HG03159 (cell line): ENCODE results near the gene LIPC.
"Not testable (repeated sequence)": the region's sequence is repeated elsewhere in the genome, so short reads cannot be mapped to it uniquely, and the experiment has no call there.

ENCODE experiments used
- ATAC-seq: cut with Tn5 transposase; IDR thresholded peaks from one replicate; pipeline ENCODE4 v1.9.1; 2021; ENCODE audit warnings: mild to moderate bottlenecking, moderate library complexity; ENCODE audit not compliant: unreplicated experiment

LIPC gene

DNA sequence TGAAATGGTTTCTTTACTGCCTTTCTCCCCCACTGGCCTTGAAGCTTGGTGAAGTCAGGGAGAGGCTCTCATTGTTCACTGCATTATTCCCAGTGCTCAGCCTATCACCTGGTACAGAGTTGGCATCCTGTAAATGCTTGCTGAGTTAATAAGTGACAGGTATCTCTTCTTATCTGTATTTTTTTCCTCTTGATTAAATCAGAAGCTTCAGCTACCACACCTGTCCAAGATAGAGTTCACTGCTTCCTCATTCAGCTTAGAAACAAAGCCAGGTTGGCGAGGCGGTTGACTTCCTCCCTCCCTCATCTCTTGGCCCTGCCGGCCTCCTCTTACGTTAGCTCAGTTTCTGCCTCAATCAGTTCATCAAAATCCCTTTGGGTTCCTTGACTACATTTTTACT, 142.8 kb downstream of the LIPC start:
- no peak for ATAC-seq

DNA sequence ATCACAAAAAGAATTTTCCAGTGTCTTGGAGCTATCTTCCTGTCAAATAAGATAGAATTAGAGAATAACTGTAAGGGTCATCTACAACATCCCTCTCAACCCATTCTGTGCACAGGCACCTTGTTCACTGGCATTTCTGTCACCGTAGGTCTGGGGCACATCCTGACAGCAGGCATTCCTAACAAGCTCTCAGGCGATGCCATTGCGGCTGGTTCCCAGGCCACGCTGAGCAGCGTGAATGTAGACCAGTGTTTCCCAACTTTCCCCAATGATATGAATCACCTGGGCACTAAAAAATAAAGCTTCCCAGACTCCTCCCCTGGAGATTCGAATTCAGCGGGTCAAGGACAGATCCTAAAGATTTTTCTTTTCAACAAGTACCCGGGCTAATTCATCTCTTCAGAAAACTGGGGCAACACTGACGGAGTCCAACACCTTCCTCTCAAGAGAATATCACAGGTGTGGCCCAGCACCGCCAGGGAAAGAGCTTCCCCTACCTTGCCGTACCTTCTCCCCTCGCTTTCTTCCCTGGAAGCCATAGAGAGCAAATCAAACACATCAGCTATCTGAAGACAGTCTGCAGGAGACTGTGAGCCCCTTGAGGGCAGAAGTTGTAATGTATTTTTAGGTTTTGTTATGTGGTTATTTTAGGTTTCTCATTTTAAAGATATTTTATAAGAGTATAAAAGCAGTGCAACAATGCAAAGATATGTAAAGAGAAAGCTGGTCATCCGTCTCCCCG, 143.4 kb downstream of the LIPC start:
- no peak for ATAC-seq

DNA sequence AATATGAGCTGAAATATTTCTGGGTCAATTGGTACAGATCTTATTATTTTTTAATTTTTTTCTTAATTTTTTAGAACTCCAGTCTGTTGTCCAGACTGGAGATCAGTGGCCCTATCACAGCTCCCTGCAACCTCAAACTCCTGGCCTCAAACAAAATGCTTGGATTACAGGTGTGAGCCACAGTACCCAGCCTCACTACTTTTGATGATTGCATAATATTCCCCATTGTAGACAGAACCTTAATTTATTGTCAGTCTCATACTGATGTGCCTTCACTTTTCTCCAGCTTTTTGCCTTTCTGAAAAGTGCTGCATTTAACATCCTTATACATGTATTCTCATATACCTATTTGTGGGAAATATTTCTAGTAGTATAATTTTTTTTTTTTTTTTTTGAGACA, 144.9 kb downstream of the LIPC start:
- no peak for ATAC-seq

DNA sequence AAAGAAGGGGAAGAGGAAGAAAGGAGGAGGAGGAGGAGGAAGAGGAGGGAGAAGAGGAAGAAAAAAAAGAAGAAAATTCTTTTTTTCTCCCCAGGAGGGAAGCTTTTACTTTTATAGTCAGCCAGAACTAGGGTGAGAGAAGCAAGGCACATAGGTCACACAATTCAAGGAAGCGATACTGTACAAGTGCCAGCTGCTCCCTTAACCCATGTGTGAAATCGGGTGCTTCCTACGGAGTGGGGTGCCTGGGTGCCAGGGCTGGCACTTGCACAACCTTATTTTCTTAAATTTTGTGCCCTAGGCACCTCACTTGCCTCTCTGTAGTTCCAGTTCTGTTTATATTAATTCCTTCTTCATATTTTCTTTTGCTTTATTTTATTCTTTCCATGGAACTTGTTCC, 150.4 kb downstream of the LIPC start:
- ATAC-seq, result no peak

DNA sequence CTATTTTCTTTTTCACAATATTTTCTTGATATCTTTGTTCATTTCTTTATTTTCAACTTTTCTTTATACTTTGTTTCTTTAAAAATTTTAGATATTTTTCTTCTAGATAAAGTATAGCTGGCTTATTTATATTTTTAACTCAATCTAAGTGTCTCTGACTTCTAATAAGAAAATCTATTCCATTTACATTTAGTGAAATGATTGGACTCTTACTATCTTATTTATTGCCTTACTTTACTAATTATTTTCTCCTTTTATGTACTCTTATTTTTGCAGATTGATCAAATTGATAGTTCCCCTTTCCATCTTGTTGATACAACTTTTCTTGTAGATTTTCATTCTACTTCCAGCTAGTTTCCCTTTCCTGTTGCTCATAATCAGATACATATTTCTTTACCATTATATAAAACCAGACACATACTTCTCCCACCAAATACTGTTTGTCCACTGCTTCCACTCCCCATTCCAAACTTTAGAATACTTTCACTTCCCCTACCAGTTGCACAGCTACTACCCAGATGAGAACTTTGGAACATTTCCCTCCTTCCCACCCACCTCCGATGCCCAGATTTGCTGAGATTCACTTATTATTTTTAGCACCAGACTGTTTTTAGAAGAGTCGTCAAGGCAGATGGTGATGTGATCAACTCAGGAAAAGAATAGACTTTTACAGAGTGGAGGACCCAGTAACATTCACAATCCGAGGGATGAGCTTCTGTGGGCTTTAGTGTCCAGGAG, 151.5 kb downstream of the LIPC start:
- no peak for ATAC-seq

DNA sequence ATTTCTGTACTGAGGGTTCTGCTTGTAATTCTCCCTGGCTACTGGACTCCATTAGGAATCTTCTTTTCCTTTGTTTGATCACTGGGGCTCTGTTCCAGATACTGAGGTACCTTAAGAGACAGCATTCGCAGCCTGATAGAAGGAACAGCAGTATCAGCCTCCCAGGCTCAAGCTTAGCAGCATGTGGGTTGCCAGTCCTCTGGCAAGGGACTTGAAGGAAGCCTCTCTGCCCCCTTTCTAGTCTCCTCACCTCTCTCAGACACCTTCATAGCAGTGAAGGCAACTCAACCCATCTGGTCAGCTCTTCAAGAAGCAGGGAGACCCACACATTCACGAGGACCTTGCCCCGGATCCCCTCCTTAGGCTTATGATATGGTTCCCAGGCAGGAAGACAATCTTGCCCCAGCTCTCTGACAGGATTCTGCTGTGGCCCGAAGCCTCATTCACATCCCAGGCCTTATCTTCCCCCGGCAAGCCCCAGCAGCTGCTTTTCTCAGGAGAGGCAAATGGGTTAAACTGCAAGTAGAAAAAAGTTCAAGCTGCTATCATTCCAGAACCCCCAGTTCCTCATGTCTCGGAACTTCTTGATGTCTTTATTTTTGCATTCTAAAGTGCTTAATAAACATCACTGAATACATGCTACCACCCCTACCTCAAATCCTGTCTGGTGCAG, 153.1 kb downstream of the LIPC start:
- ATAC-seq, result no peak

DNA sequence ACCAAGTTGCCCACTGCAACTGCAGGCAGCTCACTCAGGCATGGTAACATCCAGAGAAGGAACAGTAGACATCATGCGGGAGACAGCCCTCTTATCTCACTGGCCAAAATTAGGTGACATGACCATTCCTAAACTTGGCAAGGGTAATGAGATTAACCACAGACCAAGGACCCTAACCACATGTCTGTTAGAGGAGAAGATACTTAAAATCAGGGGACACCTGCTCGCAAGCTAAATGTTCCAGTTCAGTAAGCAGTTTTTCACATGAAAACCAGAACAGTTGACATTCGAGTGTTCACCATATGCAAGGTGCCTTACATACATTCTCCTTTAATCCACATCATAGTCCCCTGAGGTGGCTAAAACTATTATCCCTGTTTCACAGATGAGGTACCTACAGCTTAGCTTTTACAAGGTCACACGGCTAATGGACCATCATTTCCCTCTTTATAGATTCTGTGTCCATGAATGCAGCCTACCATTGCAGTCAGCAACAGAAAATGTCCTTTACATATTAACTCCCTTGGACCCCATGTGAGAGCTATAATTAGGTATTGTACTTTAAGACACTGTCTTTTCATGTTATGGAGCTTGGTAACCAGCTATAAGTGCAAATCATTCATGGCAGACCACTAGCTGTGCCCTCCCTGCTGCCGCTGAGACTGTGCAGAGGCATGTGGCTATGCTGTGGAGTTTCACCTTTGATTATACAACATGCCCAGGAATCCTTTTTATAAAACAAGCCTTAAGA, 154.1 kb downstream of the LIPC start:
- ATAC-seq, result peak; percentile 52

DNA sequence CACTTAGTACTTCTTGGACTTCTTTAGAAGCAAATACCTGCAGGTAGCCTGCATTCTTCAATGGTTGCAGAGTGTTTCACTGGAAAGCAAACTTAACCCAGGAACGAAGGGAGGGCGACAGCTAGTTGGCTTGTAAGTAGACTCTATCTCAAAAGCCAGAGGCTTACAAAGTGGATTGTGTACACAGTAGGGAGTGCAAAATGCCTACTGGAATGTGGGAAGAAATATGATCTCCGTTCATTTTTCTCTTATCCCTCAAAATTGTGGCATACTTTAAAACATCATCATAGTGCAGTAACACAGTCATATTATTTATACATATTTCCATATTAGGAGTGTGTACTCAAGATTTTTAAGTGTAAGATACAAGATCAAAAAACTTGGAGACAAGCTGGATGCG, 155.7 kb downstream of the LIPC start:
- ATAC-seq, result no peak

DNA sequence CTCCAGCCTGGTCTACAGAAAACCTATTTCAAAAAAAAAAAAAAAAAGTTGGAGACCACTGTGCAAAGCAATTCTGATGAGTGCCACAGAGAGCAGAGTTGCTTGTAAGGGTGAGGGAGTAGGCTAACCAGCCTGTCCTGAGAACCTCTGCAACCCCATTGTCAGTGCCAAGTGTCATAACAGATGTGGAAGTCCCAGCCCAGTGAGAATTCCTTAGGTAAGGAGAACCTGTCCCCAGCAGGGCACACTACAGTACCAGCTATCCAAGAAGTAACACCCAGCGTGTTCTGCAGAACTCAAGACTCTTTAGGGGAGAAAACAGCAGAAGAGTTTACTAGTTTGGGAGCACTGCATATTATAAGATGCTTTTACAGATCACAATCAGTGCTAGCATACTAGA, 156.3 kb downstream of the LIPC start:
- no peak for ATAC-seq

DNA sequence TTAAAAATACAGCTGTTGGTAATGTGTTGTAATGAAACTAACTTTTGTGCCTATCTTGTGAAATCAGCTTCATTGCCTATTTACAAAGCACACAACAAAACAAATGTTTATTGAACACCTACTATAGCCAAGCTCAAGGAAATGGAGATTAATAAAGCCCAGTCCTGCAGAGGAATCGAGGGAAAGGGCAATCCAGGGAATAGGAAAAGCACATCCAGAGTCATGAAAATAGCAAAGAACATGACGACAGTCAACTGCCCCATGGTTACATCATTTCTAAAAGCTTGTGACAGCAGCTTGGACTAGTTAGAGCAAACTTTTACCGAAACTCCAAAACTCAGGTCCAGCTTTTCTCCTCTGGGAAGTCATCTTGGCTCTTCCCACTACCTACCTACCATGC, 157.3 kb downstream of the LIPC start:
- ATAC-seq, result no peak

DNA sequence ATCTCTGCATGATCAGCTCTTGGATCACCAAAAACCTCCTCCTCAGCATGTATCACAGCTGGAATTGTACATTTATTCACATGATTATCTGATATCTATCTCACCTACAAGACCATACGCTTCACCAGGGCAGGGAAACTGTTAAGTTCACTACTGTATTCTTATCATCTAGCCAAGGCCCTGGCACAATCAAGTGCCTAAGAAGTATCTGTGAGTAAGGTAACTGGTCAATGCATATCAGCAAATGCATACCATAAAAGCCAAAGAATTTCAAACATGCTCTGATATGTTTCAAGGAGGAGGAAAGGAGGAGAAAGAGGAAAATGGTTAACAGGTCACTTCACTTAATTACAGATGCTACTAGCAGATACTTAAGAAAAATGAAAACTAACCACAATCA, 158.4 kb downstream of the LIPC start:
- ATAC-seq, result no peak

DNA sequence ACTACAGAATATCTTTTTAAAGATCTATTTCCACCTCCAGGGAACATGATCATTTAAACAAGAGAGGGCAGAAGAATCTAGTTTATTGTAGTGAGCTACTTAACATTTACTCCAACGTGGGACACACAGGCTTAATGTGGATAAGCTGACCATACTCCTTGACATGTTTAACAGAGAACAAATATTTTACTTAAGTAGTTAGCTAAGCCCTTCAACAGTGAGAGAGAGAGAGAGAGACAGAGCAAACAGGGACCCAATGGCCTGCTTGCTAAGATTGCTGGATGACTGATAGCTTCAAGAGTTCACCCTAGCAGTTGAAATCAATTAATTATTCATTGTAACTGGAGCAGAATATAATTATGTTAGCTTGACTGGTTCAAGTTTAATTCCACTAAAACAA, 159.1 kb downstream of the LIPC start:
- no peak for ATAC-seq

DNA sequence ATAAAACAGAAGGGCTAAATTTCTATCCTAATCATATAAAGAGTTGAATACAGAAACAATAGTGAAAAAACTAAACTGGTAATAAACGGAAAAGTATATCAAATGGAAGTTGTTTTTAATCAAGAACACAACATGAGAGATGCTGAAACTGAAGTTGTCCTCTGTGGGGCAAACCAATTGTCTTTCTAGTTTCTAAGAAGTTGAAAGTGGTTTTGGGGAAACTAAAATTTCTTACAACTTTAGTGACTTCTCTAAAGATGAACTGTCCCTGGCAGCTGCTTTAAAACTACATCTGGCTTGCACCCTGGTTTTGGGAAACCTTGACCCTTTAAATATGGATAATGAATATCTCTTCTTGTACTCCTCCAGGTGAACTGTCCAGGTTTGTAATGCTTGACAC, 162.1 kb downstream of the LIPC start:
- ATAC-seq, result no peak

DNA sequence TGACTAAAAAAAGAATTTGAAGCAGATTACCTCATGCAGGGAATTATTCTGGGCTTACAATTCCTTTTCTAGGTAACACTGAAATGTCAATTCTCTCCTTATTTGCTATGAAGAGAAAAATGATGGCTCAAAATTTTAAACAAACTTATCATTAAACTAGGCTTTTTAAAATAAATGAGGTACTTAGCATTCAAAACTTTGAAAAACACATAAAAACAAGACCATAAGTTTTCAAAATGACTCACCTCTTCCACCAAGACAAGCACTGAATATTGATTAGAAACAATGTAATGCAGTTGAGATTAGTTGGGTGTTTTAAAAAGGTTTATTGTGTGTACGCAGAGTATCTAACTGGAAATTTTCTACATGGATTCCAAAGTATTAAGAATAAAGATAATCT, 163.1 kb downstream of the LIPC start:
- ATAC-seq, result no peak

DNA sequence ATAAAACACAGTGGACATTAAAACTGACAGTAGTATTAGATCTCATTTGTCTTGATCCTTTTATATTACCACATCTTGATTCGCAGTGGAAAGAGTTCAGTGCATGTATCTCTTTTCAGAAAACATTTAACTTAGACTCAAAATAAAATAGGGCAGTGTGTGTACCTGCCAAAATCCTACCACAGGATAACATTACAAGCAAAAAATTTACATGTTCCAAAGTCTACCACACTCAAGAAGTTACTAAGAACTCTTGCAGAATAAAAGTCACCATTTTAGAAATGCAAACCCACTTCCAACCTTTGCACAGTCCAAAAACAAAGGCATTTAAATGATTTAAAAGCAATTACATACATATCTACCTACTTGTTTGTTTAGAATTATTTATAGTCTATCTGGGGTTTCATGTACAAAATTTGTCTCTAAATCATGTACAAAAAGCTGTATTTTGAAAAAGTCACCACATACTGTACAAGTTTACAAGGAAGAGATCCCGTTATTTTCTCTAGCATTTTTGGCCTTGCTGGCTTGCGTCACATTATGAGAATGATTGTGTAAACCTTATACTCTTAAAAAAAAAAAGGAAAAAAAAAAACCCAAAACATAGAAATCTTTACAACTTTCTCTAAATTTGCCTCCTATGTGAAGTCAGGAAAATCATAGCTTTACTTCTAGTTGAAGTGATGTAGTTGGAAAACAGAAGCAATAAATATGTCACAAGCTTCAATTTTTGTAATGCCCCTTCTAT, 163.9 kb downstream of the LIPC start:
- no peak for ATAC-seq

DNA sequence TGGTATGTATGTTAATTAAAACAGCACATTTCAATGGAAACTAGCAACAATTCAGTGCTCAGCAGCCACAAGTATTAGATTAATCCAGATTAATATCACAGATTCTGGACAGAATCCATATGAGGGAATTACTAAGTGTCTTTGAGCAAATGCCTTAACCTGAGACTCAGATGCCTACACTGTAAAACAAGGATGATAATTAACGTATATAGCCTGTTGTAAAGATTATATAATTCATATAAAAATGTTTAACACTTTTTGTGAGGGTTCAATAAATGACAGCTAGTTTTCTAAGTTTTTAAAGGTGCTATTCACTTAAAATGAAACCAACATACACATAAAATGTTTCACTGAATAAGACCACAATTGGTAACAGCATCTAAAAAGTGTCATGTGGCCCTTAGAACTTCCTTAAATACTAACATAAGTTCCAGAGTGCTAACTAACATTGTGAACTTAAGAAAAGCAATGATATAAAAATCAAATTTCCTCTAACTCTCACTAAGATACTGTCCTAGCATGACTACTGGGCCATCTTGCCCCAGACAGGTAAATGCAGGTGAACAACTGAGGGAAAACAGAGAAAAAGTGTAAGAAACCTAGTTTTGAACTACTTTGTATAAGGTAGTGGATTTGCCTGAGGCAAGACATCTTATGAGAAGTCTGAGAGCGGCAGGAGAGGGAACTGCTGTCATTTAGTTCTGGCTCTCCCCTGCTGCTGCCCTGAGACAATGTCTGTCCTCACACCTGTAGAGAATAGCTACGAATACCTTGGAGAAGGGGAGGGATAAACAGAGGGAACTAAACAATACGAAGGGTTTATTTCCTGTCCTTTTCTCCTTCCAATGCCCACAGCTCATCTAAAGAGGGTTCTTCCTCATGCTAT, 166.4 kb downstream of the LIPC start:
- no peak for ATAC-seq

DNA sequence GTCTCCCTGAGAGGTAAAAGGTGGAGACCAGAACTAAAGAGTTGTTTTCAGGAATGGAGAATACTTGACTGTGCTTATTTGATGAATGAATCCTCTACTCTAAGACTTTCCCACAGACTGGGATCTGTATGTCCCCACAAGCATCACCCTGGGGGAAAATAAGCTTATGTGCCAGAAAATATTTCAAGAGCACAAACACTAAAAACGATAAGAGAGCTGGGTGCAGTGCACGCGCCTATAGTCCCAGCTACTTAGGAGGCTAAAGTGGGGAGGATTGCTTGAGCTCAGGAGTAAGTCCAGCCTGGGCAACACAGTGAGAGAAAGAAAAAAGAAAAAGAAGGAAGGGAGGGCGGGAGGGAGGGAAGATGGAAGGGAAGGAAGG, 167.0 kb downstream of the LIPC start:
- ATAC-seq, result no peak

DNA sequence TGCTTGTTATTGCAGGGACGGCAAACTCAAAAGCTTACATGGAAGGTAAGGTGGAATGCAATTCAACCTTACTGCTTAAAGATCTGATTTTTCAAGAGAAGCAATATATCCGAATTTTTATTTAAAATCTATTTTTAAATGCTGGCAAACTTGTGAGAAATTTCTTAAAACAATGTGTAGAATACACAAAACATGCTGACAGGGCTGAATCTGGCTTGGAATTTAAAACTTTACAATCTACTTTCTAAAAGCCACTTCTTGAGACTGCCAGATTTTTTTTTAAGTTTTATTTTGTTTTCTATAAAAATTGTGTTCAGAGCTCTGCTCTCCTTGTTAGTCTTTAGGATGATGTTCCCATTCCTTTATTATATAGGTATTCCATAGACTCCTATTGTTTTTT, 171.0 kb downstream of the LIPC start:
- ATAC-seq, result no peak

DNA sequence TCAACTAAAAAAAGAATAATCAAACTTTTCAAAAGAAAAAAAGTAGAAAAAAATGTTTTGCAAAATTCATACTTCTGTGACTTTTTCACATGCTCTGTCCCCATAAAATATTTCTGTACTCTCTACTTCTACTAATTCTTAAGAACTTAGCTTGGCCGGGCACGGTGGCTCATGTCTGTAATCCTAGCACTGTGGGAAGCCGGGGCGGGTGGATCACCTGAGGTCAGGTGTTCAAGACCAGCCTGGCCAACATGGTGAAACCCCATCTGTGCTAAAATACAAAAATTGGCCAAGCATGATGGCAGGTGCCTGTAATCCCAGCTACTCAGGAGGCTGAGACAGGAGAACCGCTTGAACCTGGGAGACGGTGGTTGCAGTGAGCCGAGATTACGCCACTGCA, 172.1 kb downstream of the LIPC start:
- ATAC-seq, result not testable (repeated sequence)

DNA sequence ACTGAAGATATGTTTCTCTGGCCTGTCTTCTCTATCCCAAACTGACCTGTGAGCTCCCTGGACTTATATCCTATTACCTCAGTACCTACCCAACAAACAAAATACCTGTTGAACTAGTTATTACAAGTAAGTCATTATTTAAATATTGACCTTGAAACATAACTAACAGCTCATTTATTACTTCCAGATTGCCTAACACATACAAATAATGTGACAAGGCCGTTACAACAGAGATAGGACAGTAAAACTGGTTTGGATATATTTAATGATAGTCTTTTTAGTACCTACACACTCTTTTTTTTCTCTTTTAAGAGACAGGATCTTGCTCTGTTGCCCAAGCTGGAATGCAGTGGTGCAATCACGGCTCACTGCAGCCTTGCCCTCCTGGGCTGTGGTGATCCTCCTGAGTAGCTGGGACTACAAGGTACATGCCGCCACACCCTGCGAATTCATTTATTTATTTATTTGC, 172.7 kb downstream of the LIPC start:
- no peak for ATAC-seq
